ENCODE measurements around the gene NGRN.

NGRN gene

GRCh38 chr15:90316139-90316538, 50.7 kb downstream of the NGRN start:
- H3K9me3 ChIP-seq (ENCODE audit: severe bottlenecking): no peaks in the 10 kb centered on the region
- DNase-seq (ENCODE audit: low spot score) (no peak), ATAC-seq (ENCODE audit: low read depth) (no peak)
- H3K4me3 ChIP-seq (ENCODE audit: severe bottlenecking): no peak overlapping the region
- H3K27me3 ChIP-seq (ENCODE audit: insufficient read depth, poor library complexity, severe bottlenecking): no peaks in the 10 kb centered on the region
- peak overlapping the region; percentile 14 for H3K27ac ChIP-seq (ENCODE audit: poor library complexity, severe bottlenecking)
- H3K4me1 ChIP-seq (ENCODE audit: insufficient read depth, poor library complexity, severe bottlenecking): peaks cover 16% of the 10 kb centered on the region
- H3K36me3 ChIP-seq (ENCODE audit: low read depth): no peaks in the 10 kb centered on the region
- TF ChIP-seq, protein P1, sequence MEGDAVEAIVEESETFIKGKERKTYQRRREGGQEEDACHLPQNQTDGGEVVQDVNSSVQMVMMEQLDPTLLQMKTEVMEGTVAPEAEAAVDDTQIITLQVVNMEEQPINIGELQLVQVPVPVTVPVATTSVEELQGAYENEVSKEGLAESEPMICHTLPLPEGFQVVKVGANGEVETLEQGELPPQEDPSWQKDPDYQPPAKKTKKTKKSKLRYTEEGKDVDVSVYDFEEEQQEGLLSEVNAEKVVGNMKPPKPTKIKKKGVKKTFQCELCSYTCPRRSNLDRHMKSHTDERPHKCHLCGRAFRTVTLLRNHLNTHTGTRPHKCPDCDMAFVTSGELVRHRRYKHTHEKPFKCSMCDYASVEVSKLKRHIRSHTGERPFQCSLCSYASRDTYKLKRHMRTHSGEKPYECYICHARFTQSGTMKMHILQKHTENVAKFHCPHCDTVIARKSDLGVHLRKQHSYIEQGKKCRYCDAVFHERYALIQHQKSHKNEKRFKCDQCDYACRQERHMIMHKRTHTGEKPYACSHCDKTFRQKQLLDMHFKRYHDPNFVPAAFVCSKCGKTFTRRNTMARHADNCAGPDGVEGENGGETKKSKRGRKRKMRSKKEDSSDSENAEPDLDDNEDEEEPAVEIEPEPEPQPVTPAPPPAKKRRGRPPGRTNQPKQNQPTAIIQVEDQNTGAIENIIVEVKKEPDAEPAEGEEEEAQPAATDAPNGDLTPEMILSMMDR (IDR thresholded peaks at IDR 0.05; ENCODE audit: poor library complexity, severe bottlenecking): no peak

GRCh38 chr15:90318591-90318990, 53.1 kb downstream of the NGRN start:
- no peak overlapping the region for H3K27ac ChIP-seq (ENCODE audit: poor library complexity, severe bottlenecking)
- no peaks in the 10 kb centered on the region for H3K36me3 ChIP-seq (ENCODE audit: low read depth)
- no peaks in the 10 kb centered on the region for H3K27me3 ChIP-seq (ENCODE audit: insufficient read depth, poor library complexity, severe bottlenecking)
- ATAC-seq (ENCODE audit: low read depth): no peak
- H3K9me3 ChIP-seq (ENCODE audit: severe bottlenecking): no peaks in the 10 kb centered on the region
- TF ChIP-seq, protein P1 (IDR thresholded peaks at IDR 0.05; ENCODE audit: poor library complexity, severe bottlenecking): no peak
- no peak for DNase-seq (ENCODE audit: low spot score)
- H3K4me3 ChIP-seq (ENCODE audit: severe bottlenecking): no peak overlapping the region
- H3K4me1 ChIP-seq (ENCODE audit: insufficient read depth, poor library complexity, severe bottlenecking): peaks cover 16% of the 10 kb centered on the region

DNA sequence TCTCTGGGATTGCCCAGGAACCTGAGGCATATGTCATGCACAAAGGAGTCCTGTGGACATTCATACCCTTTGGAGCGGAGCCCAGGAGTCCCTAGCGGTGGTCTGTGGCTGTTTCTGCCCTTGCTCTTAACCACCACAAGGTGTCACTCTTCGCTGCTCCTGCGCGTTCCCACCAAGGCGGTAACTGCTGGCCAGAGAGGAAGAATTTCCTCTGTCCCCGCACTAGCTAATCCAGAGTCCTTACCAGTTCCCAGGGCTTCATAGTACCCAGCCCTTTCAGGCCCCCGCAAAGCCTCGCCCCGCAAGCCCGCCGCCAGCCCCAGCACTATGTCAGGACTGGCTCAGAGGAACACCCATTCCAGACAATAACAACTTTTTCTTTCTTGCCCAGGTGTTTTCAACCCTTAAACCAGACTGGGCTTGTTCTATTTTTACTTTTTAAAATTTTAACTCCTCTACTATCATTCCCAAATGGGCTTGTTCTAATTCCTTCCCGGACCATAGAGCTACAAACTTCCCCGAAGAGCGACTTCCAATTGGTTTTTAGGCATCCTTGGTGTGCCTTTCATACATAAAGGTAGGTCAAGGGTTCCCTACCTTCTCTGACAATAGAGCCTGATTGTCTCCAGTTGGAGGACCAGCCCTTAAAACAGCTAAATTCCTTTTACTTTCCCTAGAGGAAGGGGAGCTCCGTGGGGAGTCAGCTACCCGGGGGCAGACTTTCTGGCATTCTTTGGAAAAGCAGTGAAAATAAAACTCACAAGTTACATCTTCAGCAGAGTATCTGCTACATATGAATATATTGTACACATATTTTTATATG, 54.8 kb downstream of the NGRN start:
- DNase-seq (ENCODE audit: low spot score) (peak; percentile 89), ATAC-seq (ENCODE audit: low read depth) (peak; percentile 97)
- Histone ChIP-seq H3K4me3 (ENCODE audit: severe bottlenecking) (no peak overlapping the region), H3K27me3 (ENCODE audit: insufficient read depth, poor library complexity, severe bottlenecking) (no peaks in the 10 kb centered on the region), H3K9me3 (ENCODE audit: severe bottlenecking) (no peaks in the 10 kb centered on the region), H3K36me3 (ENCODE audit: low read depth) (no peaks in the 10 kb centered on the region), H3K27ac (ENCODE audit: poor library complexity, severe bottlenecking) (peak overlapping the region; percentile 28), H3K4me1 (ENCODE audit: insufficient read depth, poor library complexity, severe bottlenecking) (peaks cover 13% of the 10 kb centered on the region)
- TF ChIP-seq, protein P1 (IDR thresholded peaks at IDR 0.05; ENCODE audit: poor library complexity, severe bottlenecking): peak; percentile 100

DNA sequence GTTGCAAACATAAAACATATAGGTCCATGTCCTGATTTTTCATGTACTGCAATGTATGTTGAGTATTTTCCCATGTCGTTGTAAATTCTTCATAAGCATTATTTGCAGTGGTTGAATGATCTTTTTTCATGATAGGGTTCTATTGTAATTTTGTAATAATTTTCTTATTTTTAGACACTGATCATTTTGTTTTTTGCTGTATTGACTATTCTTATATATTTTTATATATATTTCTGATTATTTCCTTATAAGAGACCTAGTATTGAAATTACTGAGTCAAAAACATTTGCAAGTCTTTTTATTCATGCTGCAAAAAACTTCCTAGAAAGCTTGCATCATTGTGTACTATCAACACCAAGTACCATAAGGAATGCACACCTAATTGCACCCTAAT, 55.4 kb downstream of the NGRN start:
- DNase-seq (ENCODE audit: low spot score): no peak
- no peak for ATAC-seq (ENCODE audit: low read depth)
- H3K4me3 ChIP-seq (ENCODE audit: severe bottlenecking): no peak overlapping the region
- H3K27me3 ChIP-seq (ENCODE audit: insufficient read depth, poor library complexity, severe bottlenecking): no peaks in the 10 kb centered on the region
- H3K4me1 ChIP-seq (ENCODE audit: insufficient read depth, poor library complexity, severe bottlenecking): peaks cover 7% of the 10 kb centered on the region
- peak overlapping the region; percentile 28 for H3K27ac ChIP-seq (ENCODE audit: poor library complexity, severe bottlenecking)
- no peaks in the 10 kb centered on the region for H3K9me3 ChIP-seq (ENCODE audit: severe bottlenecking)
- TF ChIP-seq, protein P1 (IDR thresholded peaks at IDR 0.05; ENCODE audit: poor library complexity, severe bottlenecking): no peak
- H3K36me3 ChIP-seq (ENCODE audit: low read depth): no peaks in the 10 kb centered on the region

All from RWPE2 (cell line).